Right atrium auricular region (tissue), 2 donors: Measurements from ENCODE around the gene IFT27. TPM values are rescaled to one million over a fixed set of nuclear protein-coding genes. Genes with fewer than 3 reads are reported as not detected.
"Not testable (repeated sequence)": the region's sequence is repeated elsewhere in the genome, so short reads cannot be mapped to it uniquely, and the experiment has no call there.

Source experiments
- DNase-seq: peaks from one replicate; pipeline ENCODE4 v3.0.0-alpha.2; 2019; ENCODE audit warnings: low spot score
- H3K27ac ChIP-seq, 2 donors: fragments of 200-600 bp; sonication (generic); 1 replicate in 1 of 2; 2 replicates in 1 of 2; pipeline ENCODE4 v1.5.1; 2016 to 2019
- H3K27me3 ChIP-seq, 2 donors: fragments of 200-600 bp; sonication (generic); one replicate each; pipeline versions ENCODE4 v1.5.1 to v1.6.0; 2017 to 2019
- H3K36me3 ChIP-seq: fragments of 200-600 bp; sonication (generic); one replicate; pipeline ENCODE4 v1.5.1; 2016
- H3K4me1 ChIP-seq, 2 donors: fragments of 200-600 bp; sonication (generic); one replicate each; pipeline versions ENCODE4 v1.5.1 to v1.6.0; 2017 to 2019
- H3K4me3 ChIP-seq, 2 donors: fragments of 200-600 bp; sonication (generic); 1 replicate in 1 of 2; 2 replicates in 1 of 2; pipeline ENCODE4 v1.5.1; 2017 to 2019; ENCODE audit warnings: mild to moderate bottlenecking in 1 of 2, moderate library complexity in 1 of 2
- H3K9me3 ChIP-seq, 2 donors: fragments of 200-600 bp; sonication (generic); one replicate each; pipeline ENCODE4 v1.5.1; 2019
- total RNA-seq, 2 donors: library from RNA; depleted of rRNA; stranded (reverse); fragments of >200 nt; gene quantifications; one replicate each; pipeline ENCODE4 v1.1.0, GENCODE V29; 2016
- TF ChIP-seq, protein P1 (sequence below), 2 donors: fragments of 200-600 bp; sonication (generic); IDR thresholded peaks; one replicate each; pipeline ENCODE4 v1.5.1; 2019; ENCODE audit warnings: antibody characterized with exemption in 2 of 2

The IFT27 gene
- total RNA-seq, 2 donors from 2014 or later: 15.6 to 16.8 TPM

DNA sequence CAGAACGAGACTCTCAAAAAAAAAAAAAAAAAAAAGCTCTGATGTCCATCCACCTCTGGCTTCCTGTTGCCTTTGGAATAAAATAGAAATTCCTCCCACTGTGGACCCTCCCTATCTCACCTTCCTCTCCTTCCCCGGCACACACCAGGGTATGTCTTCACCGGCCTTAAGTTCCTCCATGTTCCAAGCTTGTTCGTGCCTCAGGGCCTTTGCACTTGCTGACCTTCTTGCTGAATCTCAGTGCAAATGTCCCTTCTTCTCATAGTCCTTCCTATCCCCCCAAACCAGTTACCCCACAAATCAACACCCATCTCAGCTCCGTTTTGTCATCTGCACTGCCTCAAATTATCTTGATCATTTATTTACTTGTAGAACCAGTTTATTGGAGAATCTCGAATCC lies 20.6 kb downstream of the IFT27 start:
- Histone ChIP-seq H3K27ac (no peak overlapping the region), H3K27me3 (no peaks in the 10 kb centered on the region), H3K4me3 (no peak overlapping the region), H3K9me3 (no peaks in the 10 kb centered on the region), H3K4me1 (no peaks in the 10 kb centered on the region), H3K36me3 (no peaks in the 10 kb centered on the region)
- TF ChIP-seq, protein P1, sequence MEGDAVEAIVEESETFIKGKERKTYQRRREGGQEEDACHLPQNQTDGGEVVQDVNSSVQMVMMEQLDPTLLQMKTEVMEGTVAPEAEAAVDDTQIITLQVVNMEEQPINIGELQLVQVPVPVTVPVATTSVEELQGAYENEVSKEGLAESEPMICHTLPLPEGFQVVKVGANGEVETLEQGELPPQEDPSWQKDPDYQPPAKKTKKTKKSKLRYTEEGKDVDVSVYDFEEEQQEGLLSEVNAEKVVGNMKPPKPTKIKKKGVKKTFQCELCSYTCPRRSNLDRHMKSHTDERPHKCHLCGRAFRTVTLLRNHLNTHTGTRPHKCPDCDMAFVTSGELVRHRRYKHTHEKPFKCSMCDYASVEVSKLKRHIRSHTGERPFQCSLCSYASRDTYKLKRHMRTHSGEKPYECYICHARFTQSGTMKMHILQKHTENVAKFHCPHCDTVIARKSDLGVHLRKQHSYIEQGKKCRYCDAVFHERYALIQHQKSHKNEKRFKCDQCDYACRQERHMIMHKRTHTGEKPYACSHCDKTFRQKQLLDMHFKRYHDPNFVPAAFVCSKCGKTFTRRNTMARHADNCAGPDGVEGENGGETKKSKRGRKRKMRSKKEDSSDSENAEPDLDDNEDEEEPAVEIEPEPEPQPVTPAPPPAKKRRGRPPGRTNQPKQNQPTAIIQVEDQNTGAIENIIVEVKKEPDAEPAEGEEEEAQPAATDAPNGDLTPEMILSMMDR (IDR thresholded peaks at IDR 0.05): no peak
- DNase-seq: no peak

DNA sequence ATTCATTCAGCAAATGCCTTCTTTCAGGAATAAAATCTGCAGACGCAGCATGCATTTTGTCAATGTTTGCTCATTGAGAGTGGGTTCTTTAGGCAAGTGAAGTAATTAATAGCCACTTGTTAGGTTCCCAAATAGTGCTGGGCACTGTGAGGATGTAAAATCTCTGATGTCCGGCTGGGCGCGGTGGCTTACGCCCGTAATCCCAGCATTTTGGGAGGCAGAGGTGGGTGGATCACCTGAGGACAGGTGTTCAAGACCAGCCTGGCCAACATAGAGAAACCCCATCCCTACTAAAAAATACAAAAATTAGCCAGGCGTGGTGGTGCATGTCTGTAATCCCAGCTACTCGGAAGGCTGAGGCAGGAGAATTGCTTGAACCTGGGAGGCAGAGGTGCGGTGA lies 21.0 kb downstream of the IFT27 start:
- H3K9me3 ChIP-seq, H3K4me3 ChIP-seq, H3K27ac ChIP-seq, DNase-seq, H3K27me3 ChIP-seq, H3K4me1 ChIP-seq, H3K36me3 ChIP-seq: not testable (repeated sequence)

DNA sequence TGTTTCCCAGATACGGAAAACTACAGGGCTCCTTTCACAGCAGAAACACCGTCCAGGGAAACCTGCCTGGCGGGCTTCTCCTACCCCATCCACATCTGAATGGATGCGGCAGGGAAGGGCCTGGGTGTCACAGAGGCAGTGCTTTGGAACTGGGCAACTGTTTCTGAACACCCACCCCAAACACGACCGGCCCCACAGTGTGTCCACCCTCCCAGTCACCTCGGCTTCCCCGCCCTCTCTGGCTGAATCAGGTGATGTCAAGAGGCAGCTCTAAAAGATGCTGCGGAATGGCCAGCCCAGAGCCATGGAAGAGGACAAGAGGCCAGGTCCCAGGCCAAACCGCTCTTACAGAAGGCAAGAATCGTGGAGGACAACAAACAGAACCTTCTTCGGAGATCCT lies 22.0 kb downstream of the IFT27 start:
- no peaks in the 10 kb centered on the region for H3K4me1 ChIP-seq
- no peak for DNase-seq
- H3K36me3 ChIP-seq: no peaks in the 10 kb centered on the region
- no peak overlapping the region for H3K4me3 ChIP-seq
- H3K27me3 ChIP-seq: no peaks in the 10 kb centered on the region
- no peak overlapping the region for H3K27ac ChIP-seq
- TF ChIP-seq, protein P1 (IDR thresholded peaks at IDR 0.05): no peak
- H3K9me3 ChIP-seq: no peaks in the 10 kb centered on the region

DNA sequence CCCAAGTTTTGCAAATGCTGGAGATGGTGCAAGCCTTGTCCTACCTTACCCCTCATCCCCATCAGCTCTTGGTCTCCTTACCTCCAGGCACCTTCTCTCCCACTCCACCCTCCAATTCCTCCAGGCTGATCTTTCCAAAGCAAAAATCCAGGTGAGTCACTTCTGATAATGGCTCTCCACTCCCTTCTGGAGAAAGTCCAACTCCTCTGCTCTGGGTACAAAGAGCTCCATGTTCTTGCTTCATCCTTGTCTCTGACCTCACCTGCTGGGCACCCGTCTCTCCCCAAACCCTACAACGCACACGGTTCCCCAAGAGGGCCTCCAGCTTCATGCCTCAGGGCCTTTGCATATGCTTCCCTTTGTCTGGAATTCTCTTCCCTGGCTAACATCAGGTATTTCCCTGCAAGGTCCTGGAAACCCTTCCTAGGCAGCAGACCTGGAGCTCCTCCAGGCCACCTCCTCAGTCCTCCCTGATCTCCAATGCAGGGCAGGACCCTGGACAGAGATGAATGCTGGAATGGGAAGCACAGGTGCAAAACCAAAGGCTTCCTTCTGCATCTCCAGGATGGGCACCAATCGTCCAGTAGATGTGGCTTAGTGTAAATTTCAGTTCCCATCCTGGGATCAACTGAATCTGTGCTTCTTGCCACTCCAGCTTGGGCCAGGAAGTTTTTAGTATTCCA lies 22.7 kb downstream of the IFT27 start:
- no peaks in the 10 kb centered on the region for H3K9me3 ChIP-seq
- H3K27ac ChIP-seq: no peak overlapping the region
- no peak for DNase-seq
- H3K4me1 ChIP-seq: no peaks in the 10 kb centered on the region
- H3K36me3 ChIP-seq: no peaks in the 10 kb centered on the region
- TF ChIP-seq, protein P1 (IDR thresholded peaks at IDR 0.05): no peak
- H3K27me3 ChIP-seq: no peaks in the 10 kb centered on the region
- no peak overlapping the region for H3K4me3 ChIP-seq

DNA sequence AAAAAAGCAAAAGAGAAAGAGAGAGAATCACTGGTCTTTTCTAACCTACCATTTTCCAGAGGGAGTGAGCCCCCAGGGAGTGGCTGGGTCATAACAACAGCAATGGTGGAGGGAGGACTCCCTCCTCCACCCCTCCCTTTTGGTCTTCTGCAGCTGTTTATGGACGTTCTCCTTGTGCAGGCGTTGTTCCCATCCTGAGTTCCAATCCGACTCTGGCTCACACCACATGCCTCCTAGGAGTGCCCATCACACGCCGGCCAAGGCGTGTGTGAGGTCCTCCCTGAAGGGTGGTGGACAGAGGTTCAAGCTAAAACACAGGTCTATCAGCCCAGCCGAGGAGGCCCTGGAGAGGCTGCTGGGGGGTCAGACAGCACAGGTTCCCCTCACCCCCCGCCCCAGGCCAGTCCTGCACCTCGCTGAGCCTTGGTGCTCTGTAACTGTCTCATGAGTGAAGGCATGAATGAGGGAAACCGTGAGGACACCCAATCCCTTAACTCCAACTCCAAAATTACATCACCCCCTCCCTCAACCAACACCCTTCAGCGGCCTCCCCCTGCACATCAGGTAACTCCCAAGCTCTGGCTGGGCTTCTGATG lies 29.4 kb downstream of the IFT27 start:
- H3K27ac ChIP-seq: no peak overlapping the region
- no peaks in the 10 kb centered on the region for H3K4me1 ChIP-seq
- no peaks in the 10 kb centered on the region for H3K9me3 ChIP-seq
- H3K27me3 ChIP-seq: no peaks in the 10 kb centered on the region
- no peak overlapping the region for H3K4me3 ChIP-seq
- no peaks in the 10 kb centered on the region for H3K36me3 ChIP-seq
- DNase-seq: no peak
- TF ChIP-seq, protein P1 (IDR thresholded peaks at IDR 0.05): no peak

DNA sequence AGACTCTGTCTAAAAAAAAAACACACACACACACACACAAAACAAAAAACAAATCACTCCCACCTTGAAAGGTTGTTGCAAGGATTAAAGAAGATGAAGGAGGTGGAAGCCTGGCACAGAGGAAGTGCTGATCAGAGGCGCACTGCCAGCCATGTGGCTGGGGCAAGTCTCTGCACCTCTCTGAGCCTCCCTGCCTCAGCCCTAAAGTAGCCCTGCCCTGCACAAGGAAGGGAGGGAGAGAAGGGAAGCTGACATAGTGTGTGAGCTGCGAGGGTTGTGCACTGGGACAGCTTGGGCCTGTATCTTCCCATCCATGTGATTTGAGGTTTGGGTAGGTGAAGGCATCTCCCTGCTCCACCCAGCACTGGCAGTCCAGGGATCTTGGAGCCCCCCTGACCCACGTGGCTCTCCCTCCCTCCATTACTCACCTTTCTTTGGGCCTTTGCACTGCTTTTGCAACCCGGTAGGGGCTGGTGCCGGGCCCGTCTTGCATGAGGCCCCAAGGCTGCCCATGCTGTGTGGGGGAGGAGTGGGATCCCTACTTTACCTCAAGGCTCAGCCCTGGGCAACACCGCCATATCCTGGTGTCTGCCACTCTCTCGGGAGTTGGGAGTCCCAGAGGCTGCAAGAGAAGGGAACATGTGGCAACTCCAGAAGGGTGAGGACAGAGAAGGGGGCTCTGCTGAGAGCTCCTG lies 30.5 kb downstream of the IFT27 start:
- TF ChIP-seq, protein P1 (IDR thresholded peaks at IDR 0.05): no peak
- Histone ChIP-seq H3K27ac (no peak overlapping the region), H3K4me3 (no peak overlapping the region), H3K9me3 (no peaks in the 10 kb centered on the region), H3K4me1 (no peaks in the 10 kb centered on the region), H3K36me3 (no peaks in the 10 kb centered on the region), H3K27me3 (no peaks in the 10 kb centered on the region)
- no peak for DNase-seq
